Peyer's patch (tissue), 4 donors: ENCODE results near the gene CCDC88C.

Source experiments
- CTCF ChIP-seq, 6 experiments: fragments of 450-650 bp in 4 of 6; fragments of 200-600 bp in 2 of 6; sonication (generic) in 1 of 6; IDR thresholded peaks; one replicate each; pipeline ENCODE4 v1.5.1; 2017 to 2019; ENCODE audit warnings: antibody characterized with exemption in 6 of 6, mild to moderate bottlenecking in 3 of 6, moderate library complexity in 1 of 6
- POLR2A ChIP-seq, 2 donors: fragments of 450-650 bp; IDR thresholded peaks; one replicate each; pipeline ENCODE4 v1.5.1; 2017; ENCODE audit warnings: antibody characterized with exemption in 2 of 2, mild to moderate bottlenecking in 2 of 2, moderate library complexity in 2 of 2

GRCh38 chr14:91387169-91387835 is 30.3 kb downstream of the CCDC88C start:
- TF ChIP-seq CTCF (IDR thresholded peaks at IDR 0.05) (no peak), POLR2A (IDR thresholded peaks at IDR 0.05) (no peak)
